ENCODE measurements around the gene IRF2BP1.

- TF ChIP-seq, protein P1, sequence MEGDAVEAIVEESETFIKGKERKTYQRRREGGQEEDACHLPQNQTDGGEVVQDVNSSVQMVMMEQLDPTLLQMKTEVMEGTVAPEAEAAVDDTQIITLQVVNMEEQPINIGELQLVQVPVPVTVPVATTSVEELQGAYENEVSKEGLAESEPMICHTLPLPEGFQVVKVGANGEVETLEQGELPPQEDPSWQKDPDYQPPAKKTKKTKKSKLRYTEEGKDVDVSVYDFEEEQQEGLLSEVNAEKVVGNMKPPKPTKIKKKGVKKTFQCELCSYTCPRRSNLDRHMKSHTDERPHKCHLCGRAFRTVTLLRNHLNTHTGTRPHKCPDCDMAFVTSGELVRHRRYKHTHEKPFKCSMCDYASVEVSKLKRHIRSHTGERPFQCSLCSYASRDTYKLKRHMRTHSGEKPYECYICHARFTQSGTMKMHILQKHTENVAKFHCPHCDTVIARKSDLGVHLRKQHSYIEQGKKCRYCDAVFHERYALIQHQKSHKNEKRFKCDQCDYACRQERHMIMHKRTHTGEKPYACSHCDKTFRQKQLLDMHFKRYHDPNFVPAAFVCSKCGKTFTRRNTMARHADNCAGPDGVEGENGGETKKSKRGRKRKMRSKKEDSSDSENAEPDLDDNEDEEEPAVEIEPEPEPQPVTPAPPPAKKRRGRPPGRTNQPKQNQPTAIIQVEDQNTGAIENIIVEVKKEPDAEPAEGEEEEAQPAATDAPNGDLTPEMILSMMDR (IDR thresholded peaks at IDR 0.05 in 4 of 5, conservative IDR thresholded peaks at IDR 0.05 in 1 of 5) = no peak
- TF ChIP-seq POLR2A (IDR thresholded peaks at IDR 0.05) = no peak
These were observed 31.7 kb downstream of the IRF2BP1 start for GRCh38 chr19:45854167-45854778.
